Midbrain (tissue), 1 donor: ENCODE data around the gene SCO2.
A peak's percentile ranks its signal among the peaks of the same experiment; 100 is the strongest.
"Not testable (repeated sequence)": the region's sequence is repeated elsewhere in the genome, so short reads cannot be mapped to it uniquely, and the experiment has no call there.

Source experiments
- DNase-seq: peaks from one replicate; lab custom pipeline; 2025; lab: John Stamatoyannopoulos, UW

SCO2 gene

GRCh38 chr22:50551160-50551752 lies 25.9 kb upstream of the SCO2 start:
- no peak for DNase-seq

- no peak for DNase-seq
These were observed 25.0 kb upstream of the SCO2 start for GRCh38 chr22:50550395-50550794.

GRCh38 chr22:50548921-50549790 lies 23.8 kb upstream of the SCO2 start:
- no peak for DNase-seq

- no peak for DNase-seq
These were observed 22.9 kb upstream of the SCO2 start for GRCh38 chr22:50548040-50548920.

- DNase-seq: no peak
These were observed 22.0 kb upstream of the SCO2 start for GRCh38 chr22:50547263-50547985.

- DNase-seq: no peak
These were observed 21.2 kb upstream of the SCO2 start for GRCh38 chr22:50546326-50547262.

GRCh38 chr22:50545522-50546325 lies 20.3 kb upstream of the SCO2 start, which contains the start of gene KLHDC7B:
TSS of gene KLHDC7B (plus strand) at chr22:50545899. CDS start at chr22:50546244, 345 bp downstream.
- no peak for DNase-seq

GRCh38 chr22:50544746-50545253 lies 19.4 kb upstream of the SCO2 start:
- no peak for DNase-seq

GRCh38 chr22:50544078-50544745 lies 18.8 kb upstream of the SCO2 start:
- DNase-seq: peak; percentile 49

- no peak for DNase-seq
These were observed 17.1 kb upstream of the SCO2 start for GRCh38 chr22:50542416-50542927.

- not testable (repeated sequence) for DNase-seq
These were observed 16.2 kb upstream of the SCO2 start for GRCh38 chr22:50541667-50542026.

GRCh38 chr22:50540381-50540780 lies 15.0 kb upstream of the SCO2 start:
- DNase-seq: no peak

- DNase-seq: no peak
These were observed 12.4 kb upstream of the SCO2 start for GRCh38 chr22:50537765-50538164.

- no peak for DNase-seq
These were observed 10.8 kb upstream of the SCO2 start for GRCh38 chr22:50536226-50536625.

GRCh38 chr22:50535113-50535512 lies 9.7 kb upstream of the SCO2 start:
- DNase-seq: no peak

- DNase-seq: not testable (repeated sequence)
These were observed 8.7 kb upstream of the SCO2 start for GRCh38 chr22:50533856-50534711.
